ENCODE measurements around the gene APOE. TPM values are rescaled to one million over a fixed set of nuclear protein-coding genes. Genes with fewer than 3 reads are reported as not detected.

Gene APOE
- total and polyA plus RNA-seq, 2 of the 8 experiments (the other 6 are each of a cell fraction or from before 2014, with no cell fraction given): 629 to 1,258 TPM

DNA sequence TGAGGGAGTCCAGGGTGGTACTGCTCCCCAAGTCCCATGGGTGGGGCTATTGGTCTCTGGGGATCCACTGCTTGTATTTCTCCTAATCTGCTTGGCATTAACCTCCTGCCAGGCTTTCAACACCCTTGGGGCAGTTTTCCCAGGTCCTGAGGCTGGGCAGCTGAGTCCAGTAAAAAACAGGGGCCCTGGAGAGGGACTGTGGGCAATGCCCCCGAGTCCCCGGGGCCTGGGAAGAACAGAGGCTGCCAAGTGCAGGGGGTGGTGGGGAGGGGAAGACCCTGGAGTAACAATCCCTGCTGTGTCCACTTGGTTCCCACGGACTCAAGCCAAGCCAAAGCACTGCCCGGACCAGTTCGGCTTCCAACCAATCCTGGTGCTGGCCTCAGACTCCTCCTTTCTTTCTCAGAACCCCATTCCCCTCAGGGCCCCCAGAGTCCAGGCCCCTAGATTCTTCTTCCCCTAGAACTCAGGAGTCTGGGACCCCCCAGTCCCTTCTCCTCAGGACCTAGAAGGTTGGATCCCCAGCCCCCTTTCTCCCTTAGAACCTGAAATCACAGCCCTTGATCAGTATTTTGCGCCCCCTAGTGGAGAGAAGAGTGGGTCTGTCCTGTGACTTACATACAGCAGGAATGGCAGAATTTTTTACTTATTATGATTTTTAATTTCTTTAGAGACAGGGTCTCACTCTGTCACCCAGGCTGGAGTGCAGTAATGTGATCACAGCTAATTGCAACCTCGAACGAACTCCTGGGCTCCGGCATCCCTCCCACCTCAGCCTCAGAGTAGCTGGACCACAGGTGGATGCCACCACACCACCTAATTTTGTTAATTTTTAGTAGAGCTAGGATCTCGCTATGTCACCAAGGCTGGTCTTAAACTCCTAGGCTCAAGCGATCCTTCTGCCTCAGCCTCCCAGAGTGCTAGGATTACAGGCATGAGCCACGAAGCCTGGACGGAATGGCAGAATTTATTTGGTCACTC lies 45.9 kb downstream of the APOE start (continued):
- TF ChIP-seq, protein P1, sequence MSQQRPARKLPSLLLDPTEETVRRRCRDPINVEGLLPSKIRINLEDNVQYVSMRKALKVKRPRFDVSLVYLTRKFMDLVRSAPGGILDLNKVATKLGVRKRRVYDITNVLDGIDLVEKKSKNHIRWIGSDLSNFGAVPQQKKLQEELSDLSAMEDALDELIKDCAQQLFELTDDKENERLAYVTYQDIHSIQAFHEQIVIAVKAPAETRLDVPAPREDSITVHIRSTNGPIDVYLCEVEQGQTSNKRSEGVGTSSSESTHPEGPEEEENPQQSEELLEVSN (IDR thresholded peaks at IDR 0.05): no peak
- TF ChIP-seq CHD2 (IDR thresholded peaks at IDR 0.05; ENCODE audit: low read length) (no peak), KDM1A (IDR thresholded peaks at IDR 0.05; ENCODE audit: borderline replicate concordance, low read length) (peak; percentile 73; the same call in 1 of the 2 replicates), SIRT6 (IDR thresholded peaks at IDR 0.05; ENCODE audit: low read length) (no peak), PHF8 (conservative IDR thresholded peaks at IDR 0.05; ENCODE audit: low read depth, low read length) (no peak), RAD21 (IDR thresholded peaks at IDR 0.05 in 1 of 2, conservative IDR thresholded peaks at IDR 0.05 in 1 of 2; ENCODE audit: low read depth in 2 of 2, low read length in 2 of 2) (peak; percentile 66 to 75), EZH2 (IDR thresholded peaks at IDR 0.05; ENCODE audit: low read depth, low read length, severe bottlenecking) (no peak)

Data from H1 (cell line).